ENCODE measurements around the gene RNASEL.

The RNASEL gene

DNA sequence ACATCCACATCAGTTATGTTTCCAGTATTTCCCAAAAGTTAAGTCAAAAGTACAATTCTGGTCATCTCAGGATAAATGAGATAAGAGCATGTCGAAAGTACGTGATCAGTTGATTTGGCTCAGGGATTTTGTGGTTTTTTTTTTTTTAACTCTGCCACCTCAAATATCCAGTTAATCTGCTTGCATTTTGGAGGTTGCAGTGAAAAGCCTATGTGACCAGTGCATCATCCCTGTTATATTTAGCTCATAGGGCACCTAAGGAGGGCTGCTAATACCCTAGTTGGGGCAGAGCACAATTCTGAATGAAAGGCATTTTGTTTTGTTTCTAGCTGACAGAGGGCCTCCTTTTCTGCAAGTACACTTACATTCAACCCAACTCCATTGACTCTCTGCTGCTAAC lies 46.8 kb upstream of the RNASEL start:
- TF ChIP-seq, protein P1, sequence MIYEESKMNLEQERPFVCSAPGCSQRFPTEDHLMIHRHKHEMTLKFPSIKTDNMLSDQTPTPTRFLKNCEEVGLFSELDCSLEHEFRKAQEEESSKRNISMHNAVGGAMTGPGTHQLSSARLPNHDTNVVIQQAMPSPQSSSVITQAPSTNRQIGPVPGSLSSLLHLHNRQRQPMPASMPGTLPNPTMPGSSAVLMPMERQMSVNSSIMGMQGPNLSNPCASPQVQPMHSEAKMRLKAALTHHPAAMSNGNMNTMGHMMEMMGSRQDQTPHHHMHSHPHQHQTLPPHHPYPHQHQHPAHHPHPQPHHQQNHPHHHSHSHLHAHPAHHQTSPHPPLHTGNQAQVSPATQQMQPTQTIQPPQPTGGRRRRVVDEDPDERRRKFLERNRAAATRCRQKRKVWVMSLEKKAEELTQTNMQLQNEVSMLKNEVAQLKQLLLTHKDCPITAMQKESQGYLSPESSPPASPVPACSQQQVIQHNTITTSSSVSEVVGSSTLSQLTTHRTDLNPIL (CRISPR knock-in tag; IDR thresholded peaks at IDR 0.05; ENCODE audit: low read depth): no peak
- TF ChIP-seq ARNTL (CRISPR knock-in tag; IDR thresholded peaks at IDR 0.05; ENCODE audit: borderline replicate concordance, low read depth) (no peak), ZNF565 (CRISPR knock-in tag; conservative IDR thresholded peaks at IDR 0.05; ENCODE audit: low read depth) (no peak), OSR1 (CRISPR knock-in tag; IDR thresholded peaks at IDR 0.05) (no peak), ESRRG (CRISPR knock-in tag; IDR thresholded peaks at IDR 0.05) (no peak), ZNF8 (CRISPR knock-in tag; IDR thresholded peaks at IDR 0.05) (no peak), TCF4 (CRISPR knock-in tag; IDR thresholded peaks at IDR 0.05; ENCODE audit: borderline replicate concordance) (no peak), RARB (CRISPR knock-in tag; IDR thresholded peaks at IDR 0.05) (no peak), BACH2 (CRISPR knock-in tag; IDR thresholded peaks at IDR 0.05; ENCODE audit: borderline replicate concordance) (no peak), TOX (CRISPR knock-in tag; IDR thresholded peaks at IDR 0.05; ENCODE audit: borderline replicate concordance) (no peak)
- TF ChIP-seq, protein P2, sequence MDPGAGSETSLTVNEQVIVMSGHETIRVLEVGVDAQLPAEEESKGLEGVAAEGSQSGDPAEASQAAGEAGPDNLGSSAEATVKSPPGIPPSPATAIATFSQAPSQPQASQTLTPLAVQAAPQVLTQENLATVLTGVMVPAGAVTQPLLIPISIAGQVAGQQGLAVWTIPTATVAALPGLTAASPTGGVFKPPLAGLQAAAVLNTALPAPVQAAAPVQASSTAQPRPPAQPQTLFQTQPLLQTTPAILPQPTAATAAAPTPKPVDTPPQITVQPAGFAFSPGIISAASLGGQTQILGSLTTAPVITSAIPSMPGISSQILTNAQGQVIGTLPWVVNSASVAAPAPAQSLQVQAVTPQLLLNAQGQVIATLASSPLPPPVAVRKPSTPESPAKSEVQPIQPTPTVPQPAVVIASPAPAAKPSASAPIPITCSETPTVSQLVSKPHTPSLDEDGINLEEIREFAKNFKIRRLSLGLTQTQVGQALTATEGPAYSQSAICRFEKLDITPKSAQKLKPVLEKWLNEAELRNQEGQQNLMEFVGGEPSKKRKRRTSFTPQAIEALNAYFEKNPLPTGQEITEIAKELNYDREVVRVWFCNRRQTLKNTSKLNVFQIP (CRISPR knock-in tag; IDR thresholded peaks at IDR 0.05; ENCODE audit: borderline replicate concordance, low read depth): no peak
- TF ChIP-seq, protein P3, sequence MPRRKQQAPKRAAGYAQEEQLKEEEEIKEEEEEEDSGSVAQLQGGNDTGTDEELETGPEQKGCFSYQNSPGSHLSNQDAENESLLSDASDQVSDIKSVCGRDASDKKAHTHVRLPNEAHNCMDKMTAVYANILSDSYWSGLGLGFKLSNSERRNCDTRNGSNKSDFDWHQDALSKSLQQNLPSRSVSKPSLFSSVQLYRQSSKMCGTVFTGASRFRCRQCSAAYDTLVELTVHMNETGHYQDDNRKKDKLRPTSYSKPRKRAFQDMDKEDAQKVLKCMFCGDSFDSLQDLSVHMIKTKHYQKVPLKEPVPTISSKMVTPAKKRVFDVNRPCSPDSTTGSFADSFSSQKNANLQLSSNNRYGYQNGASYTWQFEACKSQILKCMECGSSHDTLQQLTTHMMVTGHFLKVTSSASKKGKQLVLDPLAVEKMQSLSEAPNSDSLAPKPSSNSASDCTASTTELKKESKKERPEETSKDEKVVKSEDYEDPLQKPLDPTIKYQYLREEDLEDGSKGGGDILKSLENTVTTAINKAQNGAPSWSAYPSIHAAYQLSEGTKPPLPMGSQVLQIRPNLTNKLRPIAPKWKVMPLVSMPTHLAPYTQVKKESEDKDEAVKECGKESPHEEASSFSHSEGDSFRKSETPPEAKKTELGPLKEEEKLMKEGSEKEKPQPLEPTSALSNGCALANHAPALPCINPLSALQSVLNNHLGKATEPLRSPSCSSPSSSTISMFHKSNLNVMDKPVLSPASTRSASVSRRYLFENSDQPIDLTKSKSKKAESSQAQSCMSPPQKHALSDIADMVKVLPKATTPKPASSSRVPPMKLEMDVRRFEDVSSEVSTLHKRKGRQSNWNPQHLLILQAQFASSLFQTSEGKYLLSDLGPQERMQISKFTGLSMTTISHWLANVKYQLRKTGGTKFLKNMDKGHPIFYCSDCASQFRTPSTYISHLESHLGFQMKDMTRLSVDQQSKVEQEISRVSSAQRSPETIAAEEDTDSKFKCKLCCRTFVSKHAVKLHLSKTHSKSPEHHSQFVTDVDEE (CRISPR knock-in tag; IDR thresholded peaks at IDR 0.05): no peak
- TF ChIP-seq, protein P4, sequence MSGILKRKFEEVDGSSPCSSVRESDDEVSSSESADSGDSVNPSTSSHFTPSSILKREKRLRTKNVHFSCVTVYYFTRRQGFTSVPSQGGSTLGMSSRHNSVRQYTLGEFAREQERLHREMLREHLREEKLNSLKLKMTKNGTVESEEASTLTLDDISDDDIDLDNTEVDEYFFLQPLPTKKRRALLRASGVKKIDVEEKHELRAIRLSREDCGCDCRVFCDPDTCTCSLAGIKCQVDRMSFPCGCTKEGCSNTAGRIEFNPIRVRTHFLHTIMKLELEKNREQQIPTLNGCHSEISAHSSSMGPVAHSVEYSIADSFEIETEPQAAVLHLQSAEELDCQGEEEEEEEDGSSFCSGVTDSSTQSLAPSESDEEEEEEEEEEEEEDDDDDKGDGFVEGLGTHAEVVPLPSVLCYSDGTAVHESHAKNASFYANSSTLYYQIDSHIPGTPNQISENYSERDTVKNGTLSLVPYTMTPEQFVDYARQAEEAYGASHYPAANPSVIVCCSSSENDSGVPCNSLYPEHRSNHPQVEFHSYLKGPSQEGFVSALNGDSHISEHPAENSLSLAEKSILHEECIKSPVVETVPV (CRISPR knock-in tag; IDR thresholded peaks at IDR 0.05): no peak
- ATAC-seq: no peak

DNA sequence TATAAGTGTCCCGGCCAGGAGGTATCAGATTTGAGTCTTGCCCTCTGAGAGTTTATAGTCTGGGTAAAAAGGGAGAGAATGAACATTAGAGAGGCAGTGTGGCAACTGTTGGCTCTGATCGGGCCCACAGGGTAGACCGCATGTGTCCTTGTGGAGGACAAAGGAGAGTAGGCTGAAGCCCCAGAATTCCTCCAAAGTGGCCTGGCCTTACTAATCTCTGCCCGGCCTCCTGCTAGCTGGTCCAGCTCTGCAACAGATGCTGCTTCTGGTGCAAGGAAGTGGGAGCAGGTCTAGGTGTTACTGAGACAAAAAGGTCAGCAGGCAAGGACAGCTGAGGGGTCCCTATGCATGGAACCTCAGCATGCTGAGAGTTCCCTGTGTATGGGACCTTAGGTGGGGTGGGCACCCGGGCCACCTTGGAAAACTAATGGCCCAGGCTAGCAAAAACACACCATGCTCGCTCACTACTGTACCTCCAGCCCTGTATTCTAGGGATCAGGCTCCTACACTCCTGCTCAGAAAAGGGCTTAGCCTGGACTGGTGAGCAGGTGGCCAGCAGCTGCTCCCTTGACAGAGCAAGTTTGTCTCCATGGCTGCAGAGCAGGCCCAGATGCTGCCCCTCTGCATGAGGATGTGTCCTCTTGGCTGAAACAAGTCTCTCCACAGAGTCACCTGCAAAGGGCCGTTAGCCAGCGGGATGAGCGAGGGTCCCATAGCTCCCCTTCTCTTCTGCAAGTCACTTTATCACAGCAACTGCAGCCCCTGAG lies 45.4 kb upstream of the RNASEL start:
- peak; percentile 43; the same call in 2 of the 3 replicates for ATAC-seq
- no peak for TF ChIP-seq PPARA (CRISPR knock-in tag; IDR thresholded peaks at IDR 0.05; ENCODE audit: borderline replicate concordance)
- TF ChIP-seq ZNF70 (CRISPR knock-in tag; IDR thresholded peaks at IDR 0.05): no peak
- TF ChIP-seq, protein P1 (CRISPR knock-in tag; IDR thresholded peaks at IDR 0.05; ENCODE audit: low read depth): no peak
- no peak for TF ChIP-seq CSDC2 (CRISPR knock-in tag; IDR thresholded peaks at IDR 0.05)
- TF ChIP-seq, protein P5, sequence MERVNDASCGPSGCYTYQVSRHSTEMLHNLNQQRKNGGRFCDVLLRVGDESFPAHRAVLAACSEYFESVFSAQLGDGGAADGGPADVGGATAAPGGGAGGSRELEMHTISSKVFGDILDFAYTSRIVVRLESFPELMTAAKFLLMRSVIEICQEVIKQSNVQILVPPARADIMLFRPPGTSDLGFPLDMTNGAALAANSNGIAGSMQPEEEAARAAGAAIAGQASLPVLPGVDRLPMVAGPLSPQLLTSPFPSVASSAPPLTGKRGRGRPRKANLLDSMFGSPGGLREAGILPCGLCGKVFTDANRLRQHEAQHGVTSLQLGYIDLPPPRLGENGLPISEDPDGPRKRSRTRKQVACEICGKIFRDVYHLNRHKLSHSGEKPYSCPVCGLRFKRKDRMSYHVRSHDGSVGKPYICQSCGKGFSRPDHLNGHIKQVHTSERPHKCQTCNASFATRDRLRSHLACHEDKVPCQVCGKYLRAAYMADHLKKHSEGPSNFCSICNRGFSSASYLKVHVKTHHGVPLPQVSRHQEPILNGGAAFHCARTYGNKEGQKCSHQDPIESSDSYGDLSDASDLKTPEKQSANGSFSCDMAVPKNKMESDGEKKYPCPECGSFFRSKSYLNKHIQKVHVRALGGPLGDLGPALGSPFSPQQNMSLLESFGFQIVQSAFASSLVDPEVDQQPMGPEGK (CRISPR knock-in tag; IDR thresholded peaks at IDR 0.05; ENCODE audit: borderline replicate concordance): no peak
- no peak for TF ChIP-seq TOX (CRISPR knock-in tag; IDR thresholded peaks at IDR 0.05; ENCODE audit: borderline replicate concordance)
- no peak for TF ChIP-seq TCF4 (CRISPR knock-in tag; IDR thresholded peaks at IDR 0.05; ENCODE audit: borderline replicate concordance)
- no peak for TF ChIP-seq ESRRG (CRISPR knock-in tag; IDR thresholded peaks at IDR 0.05)
- TF ChIP-seq ZFP3 (CRISPR knock-in tag; IDR thresholded peaks at IDR 0.05): no peak
- TF ChIP-seq, protein P2 (CRISPR knock-in tag; IDR thresholded peaks at IDR 0.05; ENCODE audit: borderline replicate concordance, low read depth): no peak
- TF ChIP-seq ZNF565 (CRISPR knock-in tag; conservative IDR thresholded peaks at IDR 0.05; ENCODE audit: low read depth): no peak

All from SK-N-SH treated with all-trans-retinoic acid at 6 μM for 48 hours (cell line).